HG03378 (cell line): ENCODE results near the gene IGF2R.
"Not testable (repeated sequence)": the region's sequence is repeated elsewhere in the genome, so short reads cannot be mapped to it uniquely, and the experiment has no call there.

Experiments
- ATAC-seq: cut with Tn5 transposase; IDR thresholded peaks from one replicate; pipeline ENCODE4 v1.9.1; 2021; ENCODE audit warnings: mild to moderate bottlenecking, moderate library complexity; ENCODE audit not compliant: unreplicated experiment

Gene IGF2R

DNA sequence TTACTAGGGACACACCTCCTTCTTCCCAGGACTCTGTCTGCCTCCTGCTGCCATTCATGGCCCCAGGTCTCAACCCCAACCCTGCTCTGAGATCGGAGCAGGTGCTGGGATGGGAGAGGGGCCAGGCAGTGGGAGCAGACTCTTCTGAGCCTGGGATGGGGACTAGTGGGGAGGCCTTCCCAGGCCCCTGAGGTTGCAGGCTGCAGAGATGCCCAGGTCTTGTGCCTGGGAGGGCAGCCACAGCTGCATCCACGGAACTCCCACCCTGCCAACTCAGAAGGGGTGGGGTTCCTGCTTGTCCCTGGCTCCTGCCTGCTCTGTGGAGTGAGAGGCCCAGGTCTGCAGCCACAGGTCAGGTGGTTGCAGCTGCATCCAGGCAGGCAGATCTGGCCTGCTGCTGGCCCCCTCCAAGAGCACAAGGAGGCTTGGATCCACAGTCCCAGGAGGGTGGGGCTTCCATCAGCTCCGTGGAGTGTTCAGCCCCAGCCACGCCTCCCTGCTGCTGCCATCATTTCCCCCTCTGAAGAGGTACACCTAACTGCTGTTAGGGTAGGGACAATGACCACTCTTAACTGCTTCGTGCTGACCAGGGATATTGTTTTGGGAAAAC is 149.8 kb downstream of the IGF2R start:
- ATAC-seq, result no peak

DNA sequence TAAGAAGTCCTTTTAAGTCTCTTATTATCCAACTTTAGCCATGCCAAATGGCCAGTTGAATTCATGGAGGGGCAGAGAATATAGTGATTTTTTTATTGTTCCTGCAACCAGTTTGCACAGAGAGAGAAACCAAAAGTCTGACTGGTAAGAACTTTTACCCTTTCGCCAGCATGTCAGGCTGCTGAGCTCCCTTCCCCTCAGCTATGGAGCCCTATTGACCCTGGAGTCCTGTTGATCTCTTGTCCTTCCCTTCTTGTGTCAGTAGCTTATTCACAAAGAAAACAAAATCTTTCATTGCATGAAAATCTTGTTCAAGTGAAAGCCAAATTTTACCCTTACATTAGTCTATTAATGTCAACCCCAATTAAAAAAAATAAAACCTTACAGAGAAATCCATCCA is 151.2 kb downstream of the IGF2R start:
- ATAC-seq, result no peak

DNA sequence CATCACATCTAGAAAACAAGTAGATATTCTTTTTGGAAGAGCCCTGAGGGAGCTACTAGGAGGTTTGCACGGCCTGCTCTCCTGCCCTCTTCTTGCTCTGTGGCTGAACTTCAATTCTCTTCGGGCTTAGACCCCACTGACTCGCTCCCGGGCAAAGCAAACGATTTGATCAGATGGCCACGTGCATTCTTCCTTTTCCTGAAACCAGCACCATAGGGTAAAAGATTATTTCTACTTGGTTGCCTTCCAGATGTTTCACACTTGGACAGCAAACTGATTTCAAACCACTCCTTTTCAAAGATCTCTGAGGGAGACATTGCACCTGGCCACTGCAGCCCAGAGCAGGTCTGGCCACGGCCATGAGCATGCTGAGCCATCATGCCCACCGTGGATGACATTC is 152.7 kb downstream of the IGF2R start, which contains the start of gene SLC22A1:
Gene SLC22A1 (plus strand): TSS at position 258 of the 400 bp plus-strand sequence. CDS start 121 bp downstream, at position 379.
- ATAC-seq, result no peak

GRCh38 chr6:160121981-160122380 is 153.1 kb downstream of the IGF2R start:
- ATAC-seq, result no peak

DNA sequence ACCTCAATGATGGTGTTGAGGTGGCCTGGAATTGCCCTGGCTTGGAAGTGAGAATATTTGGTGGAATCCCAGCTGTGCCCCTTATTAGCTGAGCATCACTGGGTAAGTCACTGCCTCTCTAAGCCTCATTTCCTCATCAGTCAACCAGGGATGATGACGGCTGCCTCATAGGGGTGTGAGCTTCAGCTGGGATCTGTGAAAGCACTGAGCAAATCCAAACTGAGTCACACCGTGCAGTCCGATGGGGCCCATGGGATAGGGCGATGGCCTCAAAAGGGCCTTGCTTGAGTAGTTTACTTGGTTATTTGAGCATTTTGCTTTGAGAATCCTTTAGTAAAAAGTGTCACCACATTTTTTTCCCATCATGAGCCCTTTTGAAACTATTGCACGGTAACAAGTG is 153.9 kb downstream of the IGF2R start:
- ATAC-seq, result no peak

GRCh38 chr6:160124007-160124406 is 155.1 kb downstream of the IGF2R start:
- no peak for ATAC-seq

- ATAC-seq, result no peak
Measured at GRCh38 chr6:160124605-160125004, 155.7 kb downstream of the IGF2R start.

DNA sequence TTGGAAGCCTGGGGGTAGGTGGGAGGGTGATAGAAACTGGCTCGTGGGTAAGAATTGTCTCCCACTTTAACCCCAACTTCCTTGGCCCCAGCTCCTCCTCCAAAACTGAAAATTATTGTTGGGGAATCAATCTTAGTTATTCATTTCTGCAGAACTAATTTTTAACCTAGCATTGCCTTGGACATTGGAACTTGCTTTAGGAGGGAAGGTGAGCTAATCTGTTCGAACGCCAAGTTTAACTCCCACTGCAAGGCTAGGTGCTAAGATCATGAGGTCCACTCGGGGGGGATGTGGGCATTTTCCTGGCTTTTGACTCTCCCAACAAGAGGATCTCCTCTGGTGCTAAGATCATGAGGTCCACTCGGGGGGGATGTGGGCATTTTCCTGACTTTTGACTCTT is 156.2 kb downstream of the IGF2R start:
- not testable (repeated sequence) for ATAC-seq

- ATAC-seq, result no peak
Measured at GRCh38 chr6:160127270-160128124, 158.6 kb downstream of the IGF2R start.

DNA sequence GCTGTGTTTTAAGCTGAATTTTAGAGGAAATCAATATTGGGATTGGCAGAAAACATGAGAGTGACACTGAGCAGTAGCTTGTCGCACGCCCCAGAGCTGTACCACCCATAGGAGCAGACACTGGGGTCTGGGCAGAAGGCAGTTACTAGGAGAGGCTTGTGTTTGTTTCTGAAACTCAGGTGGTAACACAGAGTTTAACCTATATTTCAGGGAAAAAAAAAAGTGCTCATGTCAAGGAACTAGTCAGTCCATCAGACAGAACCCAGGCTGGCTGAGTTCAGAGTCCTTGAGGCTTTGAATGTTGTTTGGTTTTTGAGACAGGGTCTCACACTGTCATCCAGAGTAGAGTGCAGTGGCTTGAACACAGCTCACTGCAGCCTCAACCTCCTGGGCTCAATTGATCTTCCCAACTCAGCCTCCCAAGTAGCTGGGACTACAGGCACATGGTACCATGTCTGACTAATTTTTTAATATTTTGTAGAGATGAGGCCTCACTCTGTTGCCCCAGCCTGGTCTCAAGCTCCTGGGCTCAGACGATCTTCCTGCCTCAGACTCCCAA is 159.3 kb downstream of the IGF2R start:
- ATAC-seq, result no peak

- no peak for ATAC-seq
Measured at GRCh38 chr6:160128879-160129516, 160.1 kb downstream of the IGF2R start.

GRCh38 chr6:160129881-160130615 is 161.2 kb downstream of the IGF2R start:
- no peak for ATAC-seq

GRCh38 chr6:160130729-160131484 is 162.0 kb downstream of the IGF2R start:
- no peak for ATAC-seq

DNA sequence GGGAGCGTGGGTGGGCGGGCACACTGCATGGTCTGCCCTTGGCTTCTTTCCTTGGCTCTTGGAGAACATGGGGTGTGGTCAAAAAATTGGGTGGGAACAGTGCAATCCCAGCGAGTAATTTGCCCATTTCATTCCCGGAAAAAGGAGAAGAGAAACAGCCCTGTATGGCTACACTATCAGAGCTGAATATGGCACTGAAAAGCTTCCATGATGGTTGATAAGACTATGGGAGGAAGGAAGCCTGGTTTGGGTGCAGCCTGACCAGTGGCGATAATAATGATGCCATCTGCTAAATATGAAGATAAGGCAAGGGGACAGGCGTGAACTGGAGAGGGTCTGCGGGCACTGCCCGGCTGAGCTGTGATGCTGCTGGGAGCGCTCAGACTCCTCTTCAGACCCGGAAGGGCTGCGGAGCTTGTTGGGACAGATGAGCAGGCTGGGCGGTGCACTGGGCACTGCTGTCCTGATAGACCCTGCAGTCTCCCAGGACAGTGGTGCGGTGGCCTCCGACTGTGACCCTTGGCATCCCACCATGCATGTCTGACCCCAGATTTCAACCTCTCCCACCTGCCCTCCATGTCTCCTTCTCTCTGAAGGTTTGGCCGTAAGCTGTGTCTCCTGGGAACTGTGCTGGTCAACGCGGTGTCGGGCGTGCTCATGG is 162.9 kb downstream of the IGF2R start:
- no peak for ATAC-seq

GRCh38 chr6:160132297-160132637 is 163.4 kb downstream of the IGF2R start:
- no peak for ATAC-seq

- ATAC-seq, result no peak
Measured at GRCh38 chr6:160132776-160133338, 164.0 kb downstream of the IGF2R start.

DNA sequence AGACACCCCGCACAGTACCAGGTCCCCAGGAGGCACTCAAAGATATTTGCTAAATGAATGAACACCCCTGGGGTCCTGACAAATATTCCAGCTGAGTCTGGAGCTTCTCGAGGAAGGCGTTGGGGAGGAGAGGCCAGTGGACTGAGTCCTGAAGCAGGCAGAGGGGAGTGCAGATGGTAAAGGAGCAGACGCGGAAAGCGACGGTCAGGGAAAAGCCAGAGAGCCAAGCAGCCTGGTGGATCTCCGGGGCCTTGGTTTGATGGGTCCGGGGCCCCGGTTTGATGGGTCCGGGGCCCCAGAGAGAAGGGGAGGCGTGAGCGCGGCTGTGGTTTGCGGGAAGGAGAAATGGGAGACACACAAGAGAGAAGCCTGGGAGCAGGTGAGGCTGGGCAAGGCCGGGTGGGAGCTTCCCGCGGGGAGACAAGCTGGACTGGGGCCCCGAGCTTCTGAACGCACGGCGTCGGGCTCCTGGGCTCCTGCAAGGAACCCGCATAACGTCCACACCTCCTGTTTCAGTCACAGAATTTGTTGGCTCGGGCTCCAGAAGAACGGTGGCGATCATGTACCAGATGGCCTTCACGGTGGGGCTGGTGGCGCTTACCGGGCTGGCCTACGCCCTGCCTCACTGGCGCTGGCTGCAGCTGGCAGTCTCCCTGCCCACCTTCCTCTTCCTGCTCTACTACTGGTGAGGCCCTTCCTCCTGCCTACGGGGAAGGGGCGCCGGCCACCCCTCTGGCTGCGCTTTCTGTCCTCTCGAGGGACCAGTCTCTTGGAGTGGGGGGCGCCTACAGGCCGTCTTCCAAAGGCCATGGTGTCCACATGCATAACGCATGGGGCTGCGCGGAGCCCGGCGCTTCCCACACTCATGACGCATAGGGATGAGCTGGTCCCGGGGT is 164.8 kb downstream of the IGF2R start:
- ATAC-seq, result no peak

- not testable (repeated sequence) for ATAC-seq
Measured at GRCh38 chr6:160134337-160134751, 165.5 kb downstream of the IGF2R start.
